HL-60 (cell line): ENCODE data around the gene CCSER1.
"Not testable (repeated sequence)": the region's sequence is repeated elsewhere in the genome, so short reads cannot be mapped to it uniquely, and the experiment has no call there.

ENCODE experiments used
- DNase-seq, 2 experiments: peaks; one replicate each; pipeline ENCODE4 v3.0.0-alpha.2; 2010 to 2020; ENCODE audit warnings: low read depth in 1 of 2, low spot score in 1 of 2
- H3K27ac ChIP-seq: fragments of 250-450 bp; sonication (Bioruptor Pico); replicated peaks from 2 replicates; pipeline ENCODE4 v1.5.1; 2020; ENCODE audit warnings: mild to moderate bottlenecking, moderate library complexity
- H3K27me3 ChIP-seq: fragments of 250-450 bp; sonication (Bioruptor Pico); 2 replicates; pipeline ENCODE4 v1.5.1; 2021; ENCODE audit warnings: mild to moderate bottlenecking, moderate library complexity; ENCODE audit not compliant: insufficient read depth, poor library complexity, severe bottlenecking
- H3K4me3 ChIP-seq: replicated peaks from 2 replicates; pipeline ENCODE4 v1.5.1; 2011; ENCODE audit warnings: mild to moderate bottlenecking, control low read depth, low read length; ENCODE audit not compliant: insufficient read depth
- GABPA ChIP-seq: IDR thresholded peaks from 2 replicates; pipeline ENCODE4 v1.6.1; 2012; ENCODE audit warnings: low read depth
- POLR2AphosphoS5 ChIP-seq: IDR thresholded peaks from 2 replicates; pipeline ENCODE4 v1.6.1; 2012; ENCODE audit warnings: low read depth
- SPI1 ChIP-seq: IDR thresholded peaks from 2 replicates; pipeline ENCODE4 v1.6.1; 2012; ENCODE audit warnings: low read depth, mild to moderate bottlenecking, borderline replicate concordance
- TF ChIP-seq, protein P1 (sequence below): IDR thresholded peaks from 2 replicates; pipeline ENCODE4 v1.6.1; 2012; ENCODE audit warnings: low read depth; ENCODE audit not compliant: insufficient replicate concordance
- TF ChIP-seq, protein P2 (sequence below): IDR thresholded peaks from one replicate; pipeline ENCODE4 v1.5.1; 2011; ENCODE audit warnings: low read length, control low read depth, inconsistent platforms; ENCODE audit not compliant: insufficient read depth

CCSER1 gene

DNA sequence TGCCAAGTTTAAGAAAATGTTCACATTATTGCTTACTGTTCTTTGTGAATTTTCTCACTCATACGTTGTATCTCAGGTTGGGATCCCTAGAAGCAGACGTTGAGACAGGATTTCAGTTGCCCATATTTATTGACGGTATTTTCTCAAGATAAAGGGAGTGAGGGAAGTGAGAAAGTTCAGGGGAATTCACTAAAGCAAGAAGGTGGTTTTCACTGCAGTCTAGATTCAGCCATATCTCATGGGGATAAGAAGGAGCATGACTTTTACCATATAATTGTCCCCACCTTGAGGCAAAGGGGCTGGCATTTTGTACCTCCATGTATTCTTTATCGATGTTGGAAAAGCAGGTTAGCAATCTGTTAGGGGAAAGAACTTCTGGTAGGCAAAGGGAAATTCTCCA lies 543.0 kb downstream of the CCSER1 start:
- no peaks in the 10 kb centered on the region for H3K27me3 ChIP-seq
- H3K4me3 ChIP-seq = no peak overlapping the region
- no peak overlapping the region for H3K27ac ChIP-seq
- DNase-seq = no peak
- TF ChIP-seq SPI1 (no peak), POLR2AphosphoS5 (no peak)
- TF ChIP-seq, protein P1, sequence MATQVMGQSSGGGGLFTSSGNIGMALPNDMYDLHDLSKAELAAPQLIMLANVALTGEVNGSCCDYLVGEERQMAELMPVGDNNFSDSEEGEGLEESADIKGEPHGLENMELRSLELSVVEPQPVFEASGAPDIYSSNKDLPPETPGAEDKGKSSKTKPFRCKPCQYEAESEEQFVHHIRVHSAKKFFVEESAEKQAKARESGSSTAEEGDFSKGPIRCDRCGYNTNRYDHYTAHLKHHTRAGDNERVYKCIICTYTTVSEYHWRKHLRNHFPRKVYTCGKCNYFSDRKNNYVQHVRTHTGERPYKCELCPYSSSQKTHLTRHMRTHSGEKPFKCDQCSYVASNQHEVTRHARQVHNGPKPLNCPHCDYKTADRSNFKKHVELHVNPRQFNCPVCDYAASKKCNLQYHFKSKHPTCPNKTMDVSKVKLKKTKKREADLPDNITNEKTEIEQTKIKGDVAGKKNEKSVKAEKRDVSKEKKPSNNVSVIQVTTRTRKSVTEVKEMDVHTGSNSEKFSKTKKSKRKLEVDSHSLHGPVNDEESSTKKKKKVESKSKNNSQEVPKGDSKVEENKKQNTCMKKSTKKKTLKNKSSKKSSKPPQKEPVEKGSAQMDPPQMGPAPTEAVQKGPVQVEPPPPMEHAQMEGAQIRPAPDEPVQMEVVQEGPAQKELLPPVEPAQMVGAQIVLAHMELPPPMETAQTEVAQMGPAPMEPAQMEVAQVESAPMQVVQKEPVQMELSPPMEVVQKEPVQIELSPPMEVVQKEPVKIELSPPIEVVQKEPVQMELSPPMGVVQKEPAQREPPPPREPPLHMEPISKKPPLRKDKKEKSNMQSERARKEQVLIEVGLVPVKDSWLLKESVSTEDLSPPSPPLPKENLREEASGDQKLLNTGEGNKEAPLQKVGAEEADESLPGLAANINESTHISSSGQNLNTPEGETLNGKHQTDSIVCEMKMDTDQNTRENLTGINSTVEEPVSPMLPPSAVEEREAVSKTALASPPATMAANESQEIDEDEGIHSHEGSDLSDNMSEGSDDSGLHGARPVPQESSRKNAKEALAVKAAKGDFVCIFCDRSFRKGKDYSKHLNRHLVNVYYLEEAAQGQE = no peak

DNA sequence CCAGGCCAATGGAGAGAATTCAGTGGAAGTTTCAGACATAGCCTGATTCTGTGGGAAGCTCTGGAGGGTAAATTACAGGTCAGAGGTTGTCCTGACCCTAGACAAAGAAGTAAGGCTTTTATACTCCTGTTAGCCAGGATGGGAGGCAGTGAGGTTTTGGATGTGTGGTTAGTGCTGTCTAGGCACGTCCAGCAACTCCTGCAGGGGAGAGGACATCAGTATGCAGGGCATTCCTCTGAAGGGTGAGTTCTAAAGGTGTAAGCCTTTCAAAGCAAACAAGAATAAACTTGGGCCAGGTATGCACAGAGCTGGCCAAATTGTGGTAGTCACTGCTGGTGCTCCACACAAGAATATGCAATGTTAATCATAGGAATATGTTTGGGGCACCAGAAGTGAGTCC lies 562.5 kb downstream of the CCSER1 start:
- no peak overlapping the region for H3K4me3 ChIP-seq
- TF ChIP-seq, protein P2, sequence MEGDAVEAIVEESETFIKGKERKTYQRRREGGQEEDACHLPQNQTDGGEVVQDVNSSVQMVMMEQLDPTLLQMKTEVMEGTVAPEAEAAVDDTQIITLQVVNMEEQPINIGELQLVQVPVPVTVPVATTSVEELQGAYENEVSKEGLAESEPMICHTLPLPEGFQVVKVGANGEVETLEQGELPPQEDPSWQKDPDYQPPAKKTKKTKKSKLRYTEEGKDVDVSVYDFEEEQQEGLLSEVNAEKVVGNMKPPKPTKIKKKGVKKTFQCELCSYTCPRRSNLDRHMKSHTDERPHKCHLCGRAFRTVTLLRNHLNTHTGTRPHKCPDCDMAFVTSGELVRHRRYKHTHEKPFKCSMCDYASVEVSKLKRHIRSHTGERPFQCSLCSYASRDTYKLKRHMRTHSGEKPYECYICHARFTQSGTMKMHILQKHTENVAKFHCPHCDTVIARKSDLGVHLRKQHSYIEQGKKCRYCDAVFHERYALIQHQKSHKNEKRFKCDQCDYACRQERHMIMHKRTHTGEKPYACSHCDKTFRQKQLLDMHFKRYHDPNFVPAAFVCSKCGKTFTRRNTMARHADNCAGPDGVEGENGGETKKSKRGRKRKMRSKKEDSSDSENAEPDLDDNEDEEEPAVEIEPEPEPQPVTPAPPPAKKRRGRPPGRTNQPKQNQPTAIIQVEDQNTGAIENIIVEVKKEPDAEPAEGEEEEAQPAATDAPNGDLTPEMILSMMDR = no peak
- TF ChIP-seq SPI1 = no peak
- TF ChIP-seq, protein P1 = no peak
- TF ChIP-seq POLR2AphosphoS5 = no peak
- no peak for TF ChIP-seq GABPA
- H3K27me3 ChIP-seq = no peaks in the 10 kb centered on the region
- no peak for DNase-seq
- no peak overlapping the region for H3K27ac ChIP-seq

DNA sequence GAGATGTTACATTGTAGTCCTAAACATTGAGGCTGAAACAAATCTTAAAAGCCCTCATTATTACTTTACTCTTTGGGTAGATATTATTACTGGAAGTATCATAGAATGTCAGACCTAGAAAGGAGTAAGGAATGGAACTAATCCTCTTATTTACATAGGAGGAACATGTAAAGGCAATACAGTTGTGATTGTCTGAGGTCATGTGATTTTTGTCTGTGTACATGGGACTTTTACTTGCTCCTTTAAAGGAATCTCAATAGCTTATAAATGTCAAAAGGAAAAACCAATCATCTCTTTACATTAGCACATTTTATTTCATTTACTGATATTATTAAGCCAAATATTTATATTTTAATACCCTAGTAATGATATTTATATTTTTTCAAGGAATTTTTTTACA lies 568.2 kb downstream of the CCSER1 start:
- no peak overlapping the region for H3K4me3 ChIP-seq
- no peaks in the 10 kb centered on the region for H3K27me3 ChIP-seq
- no peak overlapping the region for H3K27ac ChIP-seq
- TF ChIP-seq, protein P2 = no peak
- TF ChIP-seq GABPA = no peak
- TF ChIP-seq, protein P1 = no peak
- no peak for TF ChIP-seq POLR2AphosphoS5
- TF ChIP-seq SPI1 = no peak
- DNase-seq = no peak

DNA sequence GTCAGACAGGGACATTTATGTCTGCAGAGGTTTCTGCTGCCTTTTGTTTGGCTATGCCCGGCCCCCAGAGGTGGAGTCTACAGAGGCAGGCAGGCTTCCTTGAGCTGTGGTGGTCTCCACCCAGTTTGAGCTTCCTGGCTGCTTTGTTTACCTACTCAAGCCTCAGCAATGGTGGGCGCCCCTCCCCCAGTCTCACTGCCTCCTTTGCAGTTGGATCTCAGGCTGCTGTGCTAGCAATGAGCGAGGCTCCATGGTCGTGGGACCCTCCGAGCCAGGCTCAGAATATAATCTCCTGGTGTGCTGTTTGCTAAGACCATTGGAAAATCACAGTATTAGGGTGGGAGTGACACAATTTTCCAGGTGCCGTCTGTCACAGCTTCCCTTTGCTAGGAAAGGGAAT lies 578.3 kb downstream of the CCSER1 start:
- not testable (repeated sequence) for H3K27ac ChIP-seq, H3K4me3 ChIP-seq, DNase-seq, H3K27me3 ChIP-seq
